Spleen (tissue), 7 donors: ENCODE measurements around the gene PTPRG.

Experiments
- POLR2AphosphoS5 ChIP-seq, 3 donors: sonication (generic); formaldehyde crosslinking; IDR thresholded peaks; one replicate each; pipeline ENCODE4 v1.5.1; 2017; ENCODE audit warnings: antibody characterized with exemption in 3 of 3
- TF ChIP-seq, protein P1 (sequence below), 11 experiments: fragments of 200-600 bp in 7 of 11; fragments of 450-650 bp in 4 of 11; sonication (generic) in 4 of 11; IDR thresholded peaks in 8 of 11; conservative IDR thresholded peaks in 3 of 11; 1 replicate in 7 of 11; 2 replicates in 4 of 11; pipeline versions ENCODE4 v1.4.0 to v1.8.0; 2016 to 2021; ENCODE audit warnings: antibody characterized with exemption in 11 of 11, inconsistent platforms in 4 of 11, mild to moderate bottlenecking in 1 of 11
- donor health status: DM: no; HTN: no; CAD: no; lungs with moderate emphysema.
- donor health status: DM: no; HTN: no; CAD: no.
- donor health status: DM: no; HTN: no; CAD: no.

DNA sequence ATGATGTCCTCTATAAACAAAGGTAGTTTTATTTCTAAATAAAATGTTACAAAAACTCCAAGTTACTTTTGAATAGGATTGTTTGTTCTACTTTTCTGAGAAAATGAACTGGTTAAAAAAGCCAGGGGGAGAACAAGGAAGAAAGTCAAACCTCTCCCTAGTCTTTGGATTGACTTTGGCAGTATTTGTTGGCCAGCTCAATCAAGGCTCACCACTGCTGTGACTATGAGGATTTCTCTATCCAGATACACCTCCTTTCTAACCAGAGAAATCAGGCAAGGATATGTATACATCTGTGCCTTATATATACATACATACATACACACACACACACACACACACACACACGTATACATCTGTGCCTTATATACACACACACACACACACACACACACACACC, 704.2 kb downstream of the PTPRG start:
- TF ChIP-seq, protein P1, sequence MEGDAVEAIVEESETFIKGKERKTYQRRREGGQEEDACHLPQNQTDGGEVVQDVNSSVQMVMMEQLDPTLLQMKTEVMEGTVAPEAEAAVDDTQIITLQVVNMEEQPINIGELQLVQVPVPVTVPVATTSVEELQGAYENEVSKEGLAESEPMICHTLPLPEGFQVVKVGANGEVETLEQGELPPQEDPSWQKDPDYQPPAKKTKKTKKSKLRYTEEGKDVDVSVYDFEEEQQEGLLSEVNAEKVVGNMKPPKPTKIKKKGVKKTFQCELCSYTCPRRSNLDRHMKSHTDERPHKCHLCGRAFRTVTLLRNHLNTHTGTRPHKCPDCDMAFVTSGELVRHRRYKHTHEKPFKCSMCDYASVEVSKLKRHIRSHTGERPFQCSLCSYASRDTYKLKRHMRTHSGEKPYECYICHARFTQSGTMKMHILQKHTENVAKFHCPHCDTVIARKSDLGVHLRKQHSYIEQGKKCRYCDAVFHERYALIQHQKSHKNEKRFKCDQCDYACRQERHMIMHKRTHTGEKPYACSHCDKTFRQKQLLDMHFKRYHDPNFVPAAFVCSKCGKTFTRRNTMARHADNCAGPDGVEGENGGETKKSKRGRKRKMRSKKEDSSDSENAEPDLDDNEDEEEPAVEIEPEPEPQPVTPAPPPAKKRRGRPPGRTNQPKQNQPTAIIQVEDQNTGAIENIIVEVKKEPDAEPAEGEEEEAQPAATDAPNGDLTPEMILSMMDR (IDR thresholded peaks at IDR 0.05 in 8 of 11, conservative IDR thresholded peaks at IDR 0.05 in 3 of 11), result no peak
- TF ChIP-seq POLR2AphosphoS5 (IDR thresholded peaks at IDR 0.05), result no peak
